Endothelial cell of umbilical vein (primary cell): ENCODE data around the gene DNAH3.

Experiments
- CTCF ChIP-seq, 2 donors: IDR thresholded peaks; 1 replicate in 1 of 2; 2 replicates in 1 of 2; pipeline ENCODE4 v1.5.1; 2011; ENCODE audit warnings: low read length in 2 of 2, mild to moderate bottlenecking in 2 of 2, moderate library complexity in 2 of 2, control low read depth in 1 of 2, inconsistent platforms in 1 of 2, low read depth in 1 of 2; ENCODE audit not compliant: insufficient read depth in 1 of 2; ENCODE audit errors: extremely low read depth in 1 of 2
- EZH2 ChIP-seq: IDR thresholded peaks from 2 replicates; pipeline ENCODE4 v1.6.1; 2012; ENCODE audit warnings: borderline replicate concordance, low read depth, mild to moderate bottlenecking, moderate library complexity, low read length, inconsistent platforms; ENCODE audit not compliant: severe bottlenecking
- MAX ChIP-seq: IDR thresholded peaks from 2 replicates; pipeline ENCODE4 v1.6.1; 2011; ENCODE audit not compliant: insufficient read depth, insufficient read length
- MYC ChIP-seq: IDR thresholded peaks from one replicate; pipeline ENCODE4 v1.6.1; 2011; ENCODE audit warnings: mild to moderate bottlenecking, low read depth, low read length
- POLR2A ChIP-seq: IDR thresholded peaks from 2 replicates; pipeline ENCODE4 v1.6.1; 2012; ENCODE audit warnings: low read depth, mild to moderate bottlenecking, control low read depth, low read length
- POLR2AphosphoS5 ChIP-seq: IDR thresholded peaks from 2 replicates; pipeline ENCODE4 v1.6.1; 2012; ENCODE audit warnings: low read depth, mild to moderate bottlenecking, control low read depth, low read length, moderate library complexity; ENCODE audit not compliant: insufficient read depth

GRCh38 chr16:21009815-21010214 is 140.8 kb downstream of the DNAH3 start:
- TF ChIP-seq POLR2AphosphoS5: no peak
- no peak for TF ChIP-seq POLR2A
- TF ChIP-seq CTCF (IDR thresholded peaks at IDR 0.05; ENCODE audit: extremely low read depth in 1 of 2, insufficient read depth in 1 of 2, low read depth in 1 of 2, low read length in 2 of 2): no peak
- no peak for TF ChIP-seq MAX
- no peak for TF ChIP-seq MYC
- no peak for TF ChIP-seq EZH2
